A549 (cell line): ENCODE data around the gene NRGN.

Source experiments
- CTCF ChIP-seq: fragments of >200 bp; sonication (Bioruptor Twin); formaldehyde crosslinking; IDR thresholded peaks from 3 replicates; pipeline ENCODE4 v1.5.1; 2016
- RNF2 ChIP-seq: fragments of 200-600 bp; sonication (generic); IDR thresholded peaks from 2 replicates; pipeline ENCODE4 v1.6.1; 2016; ENCODE audit warnings: low read depth, mild to moderate bottlenecking, antibody characterized with exemption, moderate library complexity, borderline replicate concordance

- TF ChIP-seq CTCF (no peak), RNF2 (no peak)
Observed at GRCh38 chr11:124756033-124756752, 16.5 kb downstream of the NRGN start.
